Measurements from ENCODE around the gene LBHD2.

Gene LBHD2

GRCh38 chr14:103097994-103098957 lies 14.3 kb downstream of the LBHD2 start:
- H3K4me3 ChIP-seq (ENCODE audit: low read length) = no peak overlapping the region
- DNase-seq (ENCODE audit: low read depth) = no peak
- TF ChIP-seq, protein P1, sequence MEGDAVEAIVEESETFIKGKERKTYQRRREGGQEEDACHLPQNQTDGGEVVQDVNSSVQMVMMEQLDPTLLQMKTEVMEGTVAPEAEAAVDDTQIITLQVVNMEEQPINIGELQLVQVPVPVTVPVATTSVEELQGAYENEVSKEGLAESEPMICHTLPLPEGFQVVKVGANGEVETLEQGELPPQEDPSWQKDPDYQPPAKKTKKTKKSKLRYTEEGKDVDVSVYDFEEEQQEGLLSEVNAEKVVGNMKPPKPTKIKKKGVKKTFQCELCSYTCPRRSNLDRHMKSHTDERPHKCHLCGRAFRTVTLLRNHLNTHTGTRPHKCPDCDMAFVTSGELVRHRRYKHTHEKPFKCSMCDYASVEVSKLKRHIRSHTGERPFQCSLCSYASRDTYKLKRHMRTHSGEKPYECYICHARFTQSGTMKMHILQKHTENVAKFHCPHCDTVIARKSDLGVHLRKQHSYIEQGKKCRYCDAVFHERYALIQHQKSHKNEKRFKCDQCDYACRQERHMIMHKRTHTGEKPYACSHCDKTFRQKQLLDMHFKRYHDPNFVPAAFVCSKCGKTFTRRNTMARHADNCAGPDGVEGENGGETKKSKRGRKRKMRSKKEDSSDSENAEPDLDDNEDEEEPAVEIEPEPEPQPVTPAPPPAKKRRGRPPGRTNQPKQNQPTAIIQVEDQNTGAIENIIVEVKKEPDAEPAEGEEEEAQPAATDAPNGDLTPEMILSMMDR (IDR thresholded peaks at IDR 0.05; ENCODE audit: insufficient read depth, low read depth, low read length, missing control alignments) = no peak

- TF ChIP-seq, protein P1 (IDR thresholded peaks at IDR 0.05; ENCODE audit: insufficient read depth, low read depth, low read length, missing control alignments) = no peak
- DNase-seq (ENCODE audit: low read depth) = no peak
- H3K4me3 ChIP-seq (ENCODE audit: low read length) = no peak overlapping the region
Measured at GRCh38 chr14:103099081-103099732, 15.2 kb downstream of the LBHD2 start.

- TF ChIP-seq, protein P1 (IDR thresholded peaks at IDR 0.05; ENCODE audit: insufficient read depth, low read depth, low read length, missing control alignments) = no peak
- DNase-seq (ENCODE audit: low read depth) = no peak
- H3K4me3 ChIP-seq (ENCODE audit: low read length) = no peak overlapping the region
Measured at GRCh38 chr14:103099733-103100280, 15.8 kb downstream of the LBHD2 start.

DNA sequence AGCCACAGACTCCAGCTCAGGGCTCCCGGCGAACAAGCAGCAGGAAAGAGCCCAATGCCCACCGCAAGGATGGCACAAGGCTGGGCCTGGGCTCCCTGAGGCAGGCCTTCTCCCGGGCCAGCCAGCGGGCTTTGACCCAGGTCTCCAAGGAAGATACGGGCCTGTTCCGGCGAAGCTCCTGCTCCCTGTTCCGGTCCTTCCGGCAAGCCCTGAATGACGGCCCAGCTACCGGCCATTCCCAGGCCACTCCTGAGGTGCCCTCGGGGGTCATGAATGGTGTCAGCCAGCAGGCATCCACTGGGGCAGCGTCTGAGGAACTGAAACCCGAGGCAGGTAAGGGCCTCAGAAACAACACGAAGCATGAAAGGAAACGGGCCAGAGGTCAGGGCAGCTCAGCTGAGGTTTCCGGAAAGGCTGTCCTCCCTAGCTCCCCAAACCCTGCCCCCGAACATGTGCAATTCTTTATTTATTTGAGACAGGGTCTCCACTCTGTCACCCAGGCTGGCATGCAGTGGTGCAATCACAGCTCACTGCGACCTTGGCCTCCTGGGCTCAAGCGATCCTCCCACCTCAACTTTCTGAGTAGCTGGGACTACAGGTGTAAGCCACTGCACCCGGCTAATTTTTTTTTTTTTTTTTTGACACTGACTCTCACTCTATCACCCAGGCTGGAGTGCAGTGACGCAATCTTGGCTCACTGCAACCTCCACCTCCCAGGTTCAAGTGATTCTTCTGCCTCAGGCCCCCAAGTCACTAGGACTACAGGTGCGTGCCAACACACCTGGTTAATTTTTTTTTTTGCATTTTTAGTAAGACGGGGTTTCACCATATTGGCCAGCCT lies 16.5 kb downstream of the LBHD2 start:
- no peak for DNase-seq (ENCODE audit: low read depth)
- TF ChIP-seq, protein P1 (IDR thresholded peaks at IDR 0.05; ENCODE audit: insufficient read depth, low read depth, low read length, missing control alignments) = no peak
- H3K4me3 ChIP-seq (ENCODE audit: low read length) = no peak overlapping the region

DNA sequence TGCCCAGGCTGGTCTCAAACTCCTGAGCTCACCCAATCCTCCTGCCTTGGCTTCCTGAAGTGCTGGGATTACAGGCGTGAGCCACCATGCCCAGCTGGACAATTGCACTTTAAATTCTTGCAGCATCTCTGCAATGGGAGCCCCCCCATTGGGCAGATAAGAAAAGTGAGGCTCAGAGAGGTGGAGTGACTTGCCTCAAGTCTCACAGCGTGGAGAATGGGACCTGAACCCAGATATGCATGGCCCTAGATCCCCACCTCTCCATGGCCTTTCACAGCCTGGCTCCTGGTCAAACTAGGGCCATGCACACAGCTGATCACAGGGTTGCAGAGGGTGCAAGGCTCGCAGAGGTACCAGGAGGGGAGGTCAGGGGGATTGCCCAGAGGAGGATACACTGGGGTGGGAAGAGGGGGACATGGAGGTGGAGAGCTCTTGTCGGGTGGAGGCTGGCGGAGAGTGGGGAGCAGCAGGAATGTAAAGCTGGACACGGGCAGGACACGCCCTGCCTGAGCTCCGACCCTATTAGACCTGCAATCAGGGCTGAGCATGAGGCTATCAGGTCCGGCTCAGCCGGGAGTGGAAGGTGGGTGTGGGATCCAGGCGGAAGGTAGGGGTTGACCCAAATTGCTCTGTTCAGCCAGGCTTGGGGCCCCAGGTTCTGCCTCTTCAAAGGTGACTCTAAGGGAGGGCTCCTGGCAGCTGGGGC lies 17.4 kb downstream of the LBHD2 start:
- DNase-seq (ENCODE audit: low read depth) = no peak
- TF ChIP-seq, protein P1 (IDR thresholded peaks at IDR 0.05; ENCODE audit: insufficient read depth, low read depth, low read length, missing control alignments) = no peak
- H3K4me3 ChIP-seq (ENCODE audit: low read length) = no peak overlapping the region
